Dendritic cell treated with granulocyte-macrophage colony-stimulating factor and Interleukin-4, amounts not matched to agents 40 ng/mL and 50 ng/mL, for 4 days (primary cell): ENCODE measurements around the gene AMFR.

Experiments used
- H3K27ac Mint-ChIP-seq: one replicate; pipeline ENCODE4 v1.8.0; 2022; ENCODE audit warnings: mild to moderate bottlenecking, mixed read lengths
- H3K27me3 Mint-ChIP-seq: one replicate; pipeline ENCODE4 v1.8.0; 2022; ENCODE audit warnings: mild to moderate bottlenecking, mixed read lengths
- H3K36me3 Mint-ChIP-seq: one replicate; pipeline ENCODE4 v1.8.0; 2022; ENCODE audit warnings: low read depth, mixed read lengths
- H3K4me1 Mint-ChIP-seq: one replicate; pipeline ENCODE4 v1.8.0; 2022; ENCODE audit warnings: low read depth, mixed read lengths
- H3K4me3 Mint-ChIP-seq: one replicate; pipeline ENCODE4 v1.8.0; 2022; ENCODE audit warnings: mild to moderate bottlenecking, moderate library complexity, mixed read lengths
- H3K9me3 Mint-ChIP-seq: one replicate; pipeline ENCODE4 v1.8.0; 2022; ENCODE audit warnings: mixed read lengths
- intact Hi-C: fragments of 100-400 bp; cut with micrococcal nuclease; formaldehyde crosslinking; loops from one replicate; pipeline ENCODE4 v1.15.0; 2022

Gene AMFR

GRCh38 chr16:56348168-56349085, 76.9 kb downstream of the AMFR start:
- Mint-ChIP-seq H3K4me1 (no peaks in the 10 kb centered on the region), H3K9me3 (no peaks in the 10 kb centered on the region), H3K36me3 (no peaks in the 10 kb centered on the region), H3K27ac (no peak overlapping the region), H3K4me3 (no peak overlapping the region), H3K27me3 (no peaks in the 10 kb centered on the region)
- intact Hi-C loops, result no loop called here

GRCh38 chr16:56347670-56348069, 77.7 kb downstream of the AMFR start:
- Mint-ChIP-seq H3K27me3 (no peaks in the 10 kb centered on the region), H3K9me3 (no peaks in the 10 kb centered on the region), H3K36me3 (no peaks in the 10 kb centered on the region), H3K4me3 (no peak overlapping the region), H3K4me1 (no peaks in the 10 kb centered on the region), H3K27ac (no peak overlapping the region)
- intact Hi-C loops, result no loop called here

- H3K27ac Mint-ChIP-seq, result no peak overlapping the region
- H3K4me3 Mint-ChIP-seq, result no peak overlapping the region
- intact Hi-C loops, result no loop called here
- H3K9me3 Mint-ChIP-seq, result no peaks in the 10 kb centered on the region
- H3K27me3 Mint-ChIP-seq, result no peaks in the 10 kb centered on the region
- no peaks in the 10 kb centered on the region for H3K4me1 Mint-ChIP-seq
- no peaks in the 10 kb centered on the region for H3K36me3 Mint-ChIP-seq
Measured at GRCh38 chr16:56347166-56347565, 78.2 kb downstream of the AMFR start.

GRCh38 chr16:56346131-56346890, 79.0 kb downstream of the AMFR start:
- Mint-ChIP-seq H3K27ac (no peak overlapping the region), H3K4me1 (no peaks in the 10 kb centered on the region), H3K27me3 (no peaks in the 10 kb centered on the region), H3K4me3 (no peak overlapping the region), H3K9me3 (no peaks in the 10 kb centered on the region), H3K36me3 (no peaks in the 10 kb centered on the region)
- intact Hi-C loops, result no loop called here

- no peaks in the 10 kb centered on the region for H3K4me1 Mint-ChIP-seq
- H3K9me3 Mint-ChIP-seq, result no peaks in the 10 kb centered on the region
- H3K36me3 Mint-ChIP-seq, result no peaks in the 10 kb centered on the region
- no peaks in the 10 kb centered on the region for H3K27me3 Mint-ChIP-seq
- H3K4me3 Mint-ChIP-seq, result no peak overlapping the region
- intact Hi-C loops, result no loop called here
- no peak overlapping the region for H3K27ac Mint-ChIP-seq
Measured at GRCh38 chr16:56345406-56346050, 79.8 kb downstream of the AMFR start.

GRCh38 chr16:56344518-56345405, 80.6 kb downstream of the AMFR start:
- Mint-ChIP-seq H3K4me3 (no peak overlapping the region), H3K9me3 (no peaks in the 10 kb centered on the region), H3K27me3 (no peaks in the 10 kb centered on the region), H3K4me1 (no peaks in the 10 kb centered on the region), H3K36me3 (no peaks in the 10 kb centered on the region), H3K27ac (no peak overlapping the region)
- intact Hi-C loops, result no loop called here

GRCh38 chr16:56343661-56344517, 81.5 kb downstream of the AMFR start:
- intact Hi-C loops, result no loop called here
- no peak overlapping the region for H3K27ac Mint-ChIP-seq
- H3K9me3 Mint-ChIP-seq, result no peaks in the 10 kb centered on the region
- H3K4me1 Mint-ChIP-seq, result no peaks in the 10 kb centered on the region
- H3K27me3 Mint-ChIP-seq, result no peaks in the 10 kb centered on the region
- H3K4me3 Mint-ChIP-seq, result no peak overlapping the region
- no peaks in the 10 kb centered on the region for H3K36me3 Mint-ChIP-seq

- H3K27ac Mint-ChIP-seq, result no peak overlapping the region
- no peaks in the 10 kb centered on the region for H3K4me1 Mint-ChIP-seq
- H3K9me3 Mint-ChIP-seq, result no peaks in the 10 kb centered on the region
- no peak overlapping the region for H3K4me3 Mint-ChIP-seq
- no peaks in the 10 kb centered on the region for H3K36me3 Mint-ChIP-seq
- H3K27me3 Mint-ChIP-seq, result no peaks in the 10 kb centered on the region
- intact Hi-C loops, result no loop called here
Measured at GRCh38 chr16:56341656-56342399, 83.5 kb downstream of the AMFR start.

GRCh38 chr16:56340864-56341365, 84.4 kb downstream of the AMFR start:
- Mint-ChIP-seq H3K36me3 (no peaks in the 10 kb centered on the region), H3K27me3 (no peaks in the 10 kb centered on the region), H3K27ac (no peak overlapping the region), H3K4me1 (no peaks in the 10 kb centered on the region), H3K9me3 (no peaks in the 10 kb centered on the region), H3K4me3 (no peak overlapping the region)
- intact Hi-C loops, result no loop called here

GRCh38 chr16:56340416-56340815, 84.9 kb downstream of the AMFR start:
- no peaks in the 10 kb centered on the region for H3K27me3 Mint-ChIP-seq
- no peaks in the 10 kb centered on the region for H3K4me1 Mint-ChIP-seq

GRCh38 chr16:56339431-56340195, 85.7 kb downstream of the AMFR start:
- H3K4me1 Mint-ChIP-seq, result no peaks in the 10 kb centered on the region
- no peak overlapping the region for H3K4me3 Mint-ChIP-seq
- H3K36me3 Mint-ChIP-seq, result no peaks in the 10 kb centered on the region
- no peak overlapping the region for H3K27ac Mint-ChIP-seq
- H3K9me3 Mint-ChIP-seq, result no peaks in the 10 kb centered on the region
- intact Hi-C loops, result no loop called here
- H3K27me3 Mint-ChIP-seq, result no peaks in the 10 kb centered on the region

More at GRCh38 chr16:56340416-56340815, 84.9 kb downstream of the AMFR start:
- Mint-ChIP-seq H3K4me3 (no peak overlapping the region), H3K9me3 (no peaks in the 10 kb centered on the region), H3K27ac (no peak overlapping the region), H3K36me3 (no peaks in the 10 kb centered on the region)
- intact Hi-C loops, result no loop called here
